Bone marrow (tissue), 2 donors: ENCODE data around the gene RND3.

Experiments
- DNase-seq, 2 donors: peaks; one replicate each; lab custom pipeline; 2025; lab: John Stamatoyannopoulos, UW

The RND3 gene

GRCh38 chr2:150441226-150441625, 46.2 kb downstream of the RND3 start:
- no peak for DNase-seq

GRCh38 chr2:150438654-150439053, 48.8 kb downstream of the RND3 start:
- DNase-seq = no peak

GRCh38 chr2:150438041-150438440, 49.4 kb downstream of the RND3 start:
- no peak for DNase-seq

- no peak for DNase-seq
Measured at GRCh38 chr2:150432312-150432625, 55.2 kb downstream of the RND3 start.

GRCh38 chr2:150431561-150432311, 55.7 kb downstream of the RND3 start:
- no peak for DNase-seq

GRCh38 chr2:150429384-150429961, 58.0 kb downstream of the RND3 start:
- no peak for DNase-seq

GRCh38 chr2:150428641-150429040, 58.8 kb downstream of the RND3 start:
- DNase-seq = no peak

GRCh38 chr2:150427298-150427697, 60.2 kb downstream of the RND3 start:
- no peak for DNase-seq

GRCh38 chr2:150426724-150427123, 60.7 kb downstream of the RND3 start:
- DNase-seq = no peak

- DNase-seq = no peak
Measured at GRCh38 chr2:150426315-150426714, 61.2 kb downstream of the RND3 start.

GRCh38 chr2:150425121-150425955, 62.1 kb downstream of the RND3 start:
- DNase-seq = no peak

GRCh38 chr2:150424406-150424805, 63.1 kb downstream of the RND3 start:
- DNase-seq = no peak

GRCh38 chr2:150421126-150421651, 66.3 kb downstream of the RND3 start:
- DNase-seq = no peak

GRCh38 chr2:150418916-150419315, 68.6 kb downstream of the RND3 start:
- no peak for DNase-seq
